NCI-H446 (cell line): ENCODE data around the gene PLEKHM2.

ENCODE experiments used
- DNase-seq, 2 experiments: peaks; one replicate each; lab custom pipeline; 2025; lab: John Stamatoyannopoulos, UW

Gene PLEKHM2

GRCh38 chr1:15738416-15739113 is 54.4 kb downstream of the PLEKHM2 start:
- no peak for DNase-seq

DNA sequence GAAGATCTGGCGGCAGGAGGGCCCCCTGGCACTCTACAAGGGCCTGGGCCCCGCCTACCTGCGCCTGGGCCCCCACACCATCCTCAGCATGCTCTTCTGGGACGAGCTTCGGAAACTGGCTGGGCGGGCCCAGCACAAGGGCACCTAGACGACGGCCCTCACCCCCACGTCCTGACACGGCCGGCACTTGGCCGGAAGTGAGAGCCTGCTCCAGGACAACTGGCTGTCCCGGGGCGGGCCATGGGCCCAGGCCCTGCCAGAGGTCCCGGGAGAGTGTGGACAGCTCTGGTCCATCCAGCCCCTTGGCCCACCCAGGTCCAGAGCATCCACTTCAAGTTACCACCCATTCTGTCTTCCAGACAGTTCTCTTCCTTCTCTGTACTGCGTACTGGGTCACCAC is 55.1 kb downstream of the PLEKHM2 start:
- no peak for DNase-seq

DNA sequence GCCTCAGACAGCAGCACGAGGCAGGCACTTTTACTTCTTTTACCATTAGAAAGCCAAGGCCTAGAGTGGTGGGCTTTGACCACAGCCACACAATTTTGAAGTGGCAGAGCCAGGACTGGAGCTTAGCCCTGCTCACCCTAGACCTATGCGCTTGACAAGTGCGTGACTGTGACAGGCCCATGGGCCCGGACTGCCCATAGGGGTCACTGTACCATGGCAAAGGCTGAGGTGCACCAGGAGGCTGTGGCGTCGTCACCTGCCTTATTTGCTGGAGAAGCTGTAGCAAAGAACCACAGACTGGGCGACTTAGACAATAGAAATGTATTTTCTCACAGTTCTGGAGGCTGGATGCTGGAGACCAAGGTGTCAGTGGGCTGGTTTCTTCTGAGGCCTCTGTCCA is 55.6 kb downstream of the PLEKHM2 start:
- no peak for DNase-seq

- DNase-seq: peak; percentile 21 to 65
These were observed 57.1 kb downstream of the PLEKHM2 start for GRCh38 chr1:15740924-15741850.

DNA sequence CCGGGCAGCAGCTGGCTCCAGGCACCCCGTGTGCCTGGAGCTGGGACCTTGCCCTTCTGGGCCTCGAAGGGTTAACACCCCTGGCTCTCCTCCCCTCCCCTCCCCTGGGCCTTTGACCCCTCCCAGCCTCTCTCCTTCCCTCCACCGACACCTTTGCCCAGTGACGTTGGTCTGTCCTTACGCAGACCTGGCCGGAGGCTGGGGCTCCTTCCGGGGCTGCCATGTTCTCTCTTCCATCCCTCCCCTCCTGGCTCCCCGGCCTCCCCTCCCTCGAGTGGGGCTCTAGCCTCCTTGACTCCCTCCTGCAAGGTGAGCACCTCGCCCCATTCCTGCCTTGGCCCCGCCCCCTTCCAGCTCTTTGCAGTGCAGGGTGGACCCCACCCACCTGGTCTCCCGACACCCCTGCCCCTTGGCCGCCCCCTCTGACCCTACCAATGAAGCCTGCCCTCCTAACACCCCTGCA is 58.2 kb downstream of the PLEKHM2 start, which contains the start of gene TMEM82:
TSS of gene TMEM82 (plus strand) at position 161 of the 463 bp plus-strand sequence. CDS start at position 222, 61 bp downstream.
- DNase-seq: no peak

- no peak for DNase-seq
These were observed 60.1 kb downstream of the PLEKHM2 start for GRCh38 chr1:15744122-15744679.

DNA sequence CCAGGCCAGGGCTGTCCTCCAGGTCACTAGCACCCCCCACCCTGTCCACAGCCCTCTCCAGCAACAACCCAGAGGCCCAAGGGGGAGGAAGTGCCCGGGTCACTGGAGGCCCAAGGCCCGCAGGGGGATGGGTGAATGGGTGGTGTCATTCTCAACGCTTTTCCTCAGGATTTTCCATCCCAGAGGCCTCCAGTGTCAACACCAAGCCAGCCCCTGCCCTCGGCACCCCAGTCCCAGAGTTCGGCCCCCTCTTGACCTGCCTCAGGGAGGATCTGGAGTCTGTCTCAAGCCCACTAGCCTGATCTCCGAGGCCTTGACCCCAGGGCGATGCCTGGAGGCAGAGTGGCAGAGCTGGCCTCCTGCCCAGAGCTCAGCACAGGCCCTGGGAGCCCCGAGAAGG is 63.3 kb downstream of the PLEKHM2 start:
- no peak for DNase-seq

DNA sequence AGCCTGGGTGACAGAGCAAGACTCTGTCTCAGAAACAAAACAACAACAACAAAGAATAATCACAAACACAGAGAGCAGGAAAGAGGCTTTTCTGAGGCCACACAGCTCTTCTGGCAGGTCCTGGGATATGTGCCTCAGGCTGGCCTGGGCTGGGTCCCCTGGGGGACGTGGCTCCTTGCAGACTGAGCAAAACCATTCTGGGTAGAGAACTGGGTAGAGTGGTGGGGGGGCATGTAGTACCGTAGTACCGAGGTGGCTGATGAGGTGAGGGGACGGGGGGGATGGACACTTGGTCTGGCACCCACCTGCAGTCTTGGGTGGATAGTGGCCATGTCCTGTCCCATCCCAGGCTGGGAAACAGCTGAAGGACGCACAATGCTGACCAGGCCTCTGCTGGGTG is 64.1 kb downstream of the PLEKHM2 start:
- DNase-seq: no peak

- no peak for DNase-seq
These were observed 64.7 kb downstream of the PLEKHM2 start for GRCh38 chr1:15748690-15749398.

- no peak for DNase-seq
These were observed 65.5 kb downstream of the PLEKHM2 start for GRCh38 chr1:15749399-15750291.

DNA sequence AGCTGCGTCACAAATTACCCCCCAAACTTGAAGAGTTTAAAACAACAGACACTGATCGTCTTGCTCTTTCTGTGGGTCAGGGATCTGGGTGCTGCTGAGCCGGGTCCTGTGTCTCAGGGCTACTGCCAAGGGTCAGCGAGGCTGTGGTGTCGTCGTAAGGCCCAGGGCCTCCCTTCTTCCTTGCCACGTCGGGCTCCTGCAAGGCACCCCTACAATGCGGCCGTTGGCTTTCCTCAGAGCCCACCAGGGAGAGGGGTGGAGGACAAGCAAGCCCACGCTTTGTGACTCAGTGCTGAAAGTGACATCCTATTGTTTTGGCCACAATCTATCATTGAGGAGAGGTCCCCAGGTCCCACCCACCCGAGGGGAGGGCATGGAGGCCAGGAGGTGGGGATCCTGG is 66.8 kb downstream of the PLEKHM2 start:
- DNase-seq: no peak

- DNase-seq: no peak
These were observed 67.6 kb downstream of the PLEKHM2 start for GRCh38 chr1:15751717-15752116.

DNA sequence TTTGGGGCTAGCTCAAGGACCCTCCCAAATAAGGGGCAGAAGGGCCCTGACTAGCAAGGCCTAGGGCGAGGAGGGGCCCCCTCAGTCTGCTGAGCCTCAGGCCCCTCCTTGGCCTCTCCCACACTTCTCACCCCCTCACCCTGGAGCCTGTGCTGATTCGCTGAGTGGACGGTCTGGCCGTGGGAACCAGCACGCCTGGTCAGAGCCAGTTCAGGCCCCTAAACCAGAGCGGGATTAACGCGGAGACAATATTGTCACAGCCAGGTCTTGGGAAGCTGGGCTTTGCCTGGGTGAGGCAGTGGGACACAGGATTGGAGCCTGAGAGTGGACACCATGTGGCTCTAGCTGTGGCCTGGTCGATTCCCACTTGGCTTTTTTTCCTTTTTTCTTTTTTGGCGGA is 69.7 kb downstream of the PLEKHM2 start:
- no peak for DNase-seq

GRCh38 chr1:15755021-15755645 is 71.0 kb downstream of the PLEKHM2 start:
- no peak for DNase-seq

GRCh38 chr1:15755646-15756040 is 71.5 kb downstream of the PLEKHM2 start:
- DNase-seq: no peak

- no peak for DNase-seq
These were observed 72.3 kb downstream of the PLEKHM2 start for GRCh38 chr1:15756143-15757015.

GRCh38 chr1:15757016-15757543 is 73.0 kb downstream of the PLEKHM2 start:
- DNase-seq: no peak

DNA sequence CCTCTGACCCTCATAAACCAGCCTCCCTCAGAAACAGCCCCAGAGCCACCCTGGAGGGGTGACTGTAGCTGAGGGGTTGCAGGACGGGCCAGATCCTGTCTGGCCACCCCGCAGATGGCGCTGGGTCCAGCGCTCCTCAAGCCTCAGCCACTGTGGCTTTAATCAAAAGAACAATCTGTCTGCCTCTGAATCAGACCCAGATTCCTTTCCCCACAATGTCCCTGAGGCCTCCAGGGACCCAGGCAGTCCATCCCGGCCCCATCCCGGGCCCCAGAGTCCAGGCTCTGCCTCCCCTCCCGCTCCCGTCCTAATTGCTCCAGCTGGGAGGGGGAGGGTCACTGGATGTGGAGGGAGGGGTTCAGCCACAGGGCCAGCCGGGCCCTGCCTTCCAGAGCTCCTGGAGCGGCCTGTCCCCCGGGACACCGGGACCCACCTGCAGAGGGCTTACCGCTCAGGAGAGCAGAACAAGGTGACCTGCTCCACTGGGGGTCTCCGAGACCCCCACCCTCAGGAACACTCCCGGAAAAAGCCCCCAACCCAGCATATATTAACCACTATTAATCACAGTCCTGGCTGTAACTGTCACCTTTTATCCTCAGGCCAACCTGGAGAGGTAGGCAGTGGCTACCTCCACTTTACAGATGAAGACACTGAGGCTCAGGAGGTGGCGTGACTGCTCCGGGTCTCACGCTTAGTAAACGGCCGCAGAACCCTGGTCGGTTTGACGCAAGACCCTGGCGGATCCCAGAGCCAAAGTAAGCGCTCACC is 73.6 kb downstream of the PLEKHM2 start:
- DNase-seq: no peak
